ENCODE data around the gene SMTN.
"Not testable (repeated sequence)": the region's sequence is repeated elsewhere in the genome, so short reads cannot be mapped to it uniquely, and the experiment has no call there.

The SMTN gene

DNA sequence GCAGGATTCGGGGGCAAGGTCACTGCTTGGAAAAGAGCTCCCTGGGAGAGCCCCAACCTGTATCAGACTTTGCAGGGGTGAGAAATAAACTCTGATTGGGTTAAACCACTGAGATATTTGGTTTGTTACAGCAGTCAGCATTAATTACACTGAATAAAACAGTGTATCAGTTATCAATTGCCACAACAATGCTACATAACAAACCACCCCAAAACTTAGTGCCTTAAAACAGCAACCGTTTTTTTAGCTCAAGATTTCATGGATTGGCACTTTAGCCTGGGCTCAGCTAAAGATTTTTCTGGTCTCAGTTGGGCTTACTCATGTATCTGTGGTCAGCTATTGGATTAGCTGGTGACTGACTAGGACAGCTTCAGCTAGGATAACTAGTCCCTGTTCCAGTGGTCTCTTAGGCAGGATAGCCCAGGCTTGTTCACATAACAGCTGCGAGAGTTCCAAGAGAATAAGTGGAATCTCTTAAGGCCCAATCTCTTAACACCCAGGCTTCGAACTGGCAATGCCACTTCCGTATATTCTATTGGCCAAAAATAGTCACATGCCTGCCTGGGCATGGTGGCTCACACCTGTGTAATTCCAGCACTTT lies 7.5 kb upstream of the SMTN start:
- DNase-seq: not testable (repeated sequence)

- DNase-seq: no peak
These were observed 5.2 kb upstream of the SMTN start for GRCh38 chr22:31075961-31076360.

- DNase-seq: no peak
These were observed 3.4 kb upstream of the SMTN start for GRCh38 chr22:31077681-31078080.

DNA sequence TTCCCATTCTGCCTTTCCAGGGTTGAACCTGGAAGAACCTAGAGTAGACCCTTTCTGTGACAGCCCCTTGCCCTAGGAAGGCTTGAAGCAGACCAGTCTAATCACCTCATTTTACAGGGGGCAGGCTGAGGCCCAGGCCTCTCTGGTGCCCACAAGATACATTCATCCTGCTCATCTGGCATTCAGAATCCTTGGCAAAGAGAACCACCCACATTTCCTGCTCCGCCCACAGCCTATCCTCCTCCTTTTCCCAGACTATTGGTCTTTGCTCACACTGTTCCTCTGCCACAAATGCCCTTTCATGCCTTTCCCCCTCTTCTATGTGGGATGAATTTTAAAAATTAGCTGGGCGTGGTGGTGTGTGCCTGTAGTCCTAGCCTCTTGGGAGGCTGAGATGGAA lies 2.7 kb upstream of the SMTN start:
- not testable (repeated sequence) for DNase-seq

GRCh38 chr22:31079095-31079642 lies 1.9 kb upstream of the SMTN start:
- no peak for DNase-seq

- DNase-seq: no peak
These were observed 812 bp upstream of the SMTN start for GRCh38 chr22:31080164-31080847.

GRCh38 chr22:31081963-31082605 lies 966 bp downstream of the SMTN start:
- no peak for DNase-seq

GRCh38 chr22:31082606-31083376 lies 1.7 kb downstream of the SMTN start:
- DNase-seq: peak; percentile 33

DNA sequence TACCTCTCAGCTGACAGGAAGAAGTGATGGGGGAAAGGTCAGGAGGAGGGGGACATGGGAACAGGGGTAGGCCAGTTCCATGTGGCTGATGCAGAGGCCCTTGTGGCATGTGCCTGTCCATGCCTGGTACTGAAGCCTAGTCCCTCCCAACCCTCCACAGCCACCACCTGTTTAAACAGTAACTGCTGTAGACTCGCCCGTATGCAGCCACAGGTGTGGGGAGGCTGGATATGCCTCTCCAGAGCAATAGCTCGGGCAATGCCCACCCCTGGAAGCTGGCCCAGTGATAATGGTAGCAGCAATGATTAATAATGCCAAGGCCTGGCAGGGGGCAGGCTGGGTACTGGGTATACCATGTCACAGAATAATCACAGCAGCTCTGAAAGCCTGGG lies 2.3 kb downstream of the SMTN start:
- DNase-seq: no peak

DNA sequence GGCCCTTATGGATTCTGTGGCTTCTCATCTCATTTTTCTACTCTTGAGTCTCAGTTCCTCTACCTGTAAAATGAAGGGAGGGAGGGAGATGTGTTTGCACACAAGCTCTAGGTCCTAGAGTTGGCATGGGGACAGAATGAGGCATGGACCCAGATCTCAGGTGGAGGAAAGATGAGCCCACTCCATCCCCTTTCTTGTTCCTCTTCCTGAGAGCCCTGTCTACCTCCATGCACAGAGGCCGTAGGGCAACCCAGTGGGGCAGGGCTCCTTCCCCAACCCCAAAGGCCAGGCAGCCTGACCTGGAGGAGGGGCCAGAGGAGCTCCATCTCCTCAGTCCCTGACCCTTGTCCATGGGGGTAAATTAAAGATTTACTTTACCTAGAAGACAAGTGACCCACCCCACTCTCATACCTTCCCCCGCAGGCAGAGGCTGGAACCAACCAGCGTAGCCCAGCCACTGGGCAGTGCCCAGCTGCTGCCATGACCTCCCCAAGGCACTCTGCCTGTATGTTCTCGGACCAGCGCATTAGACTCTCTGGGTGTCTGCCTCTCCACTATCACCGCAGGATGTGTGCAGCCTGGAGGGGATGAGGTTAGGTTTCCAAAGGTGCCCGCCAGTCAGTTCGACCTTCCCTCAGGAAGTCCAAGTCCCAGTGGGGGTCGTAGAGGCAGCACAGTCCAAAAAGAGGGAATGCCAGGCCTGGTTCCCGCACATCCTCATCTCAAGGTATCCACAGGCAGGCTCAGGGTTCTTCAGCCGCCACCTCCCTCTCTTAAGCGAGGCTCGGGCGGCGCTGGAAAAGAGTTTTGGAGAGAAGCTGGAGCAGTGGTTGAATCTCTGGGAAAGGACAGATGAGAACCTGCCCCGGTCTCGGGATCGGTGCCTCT lies 3.0 kb downstream of the SMTN start:
- DNase-seq: no peak

GRCh38 chr22:31084811-31085492 lies 3.8 kb downstream of the SMTN start:
- peak; percentile 55 for DNase-seq

GRCh38 chr22:31085493-31085824 lies 4.3 kb downstream of the SMTN start:
- DNase-seq: no peak

DNA sequence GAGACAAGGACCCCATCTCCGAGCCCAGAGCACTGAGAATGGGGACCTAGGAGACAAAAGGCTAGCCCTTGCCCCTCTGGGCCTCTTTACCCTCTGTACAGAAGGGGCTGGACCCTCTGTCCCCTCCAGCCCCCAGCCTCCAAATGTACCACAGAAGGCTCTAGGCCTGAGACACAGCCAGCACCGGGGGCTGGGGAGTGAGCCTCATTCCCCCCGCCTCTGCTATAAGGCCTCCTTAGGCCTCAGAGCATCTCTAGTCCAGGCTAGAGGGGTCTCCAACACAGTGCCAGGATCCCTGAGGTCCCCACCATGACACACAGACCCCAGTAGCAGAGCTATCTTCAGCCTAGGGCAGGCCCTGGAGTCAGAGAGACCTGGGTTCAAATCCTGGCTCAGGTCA lies 4.8 kb downstream of the SMTN start:
- DNase-seq: no peak

- DNase-seq: no peak
These were observed 5.7 kb downstream of the SMTN start for GRCh38 chr22:31086703-31087330.

- no peak for DNase-seq
These were observed 6.7 kb downstream of the SMTN start for GRCh38 chr22:31087744-31088215.

- DNase-seq: no peak
These were observed 7.3 kb downstream of the SMTN start for GRCh38 chr22:31088233-31088986.

DNA sequence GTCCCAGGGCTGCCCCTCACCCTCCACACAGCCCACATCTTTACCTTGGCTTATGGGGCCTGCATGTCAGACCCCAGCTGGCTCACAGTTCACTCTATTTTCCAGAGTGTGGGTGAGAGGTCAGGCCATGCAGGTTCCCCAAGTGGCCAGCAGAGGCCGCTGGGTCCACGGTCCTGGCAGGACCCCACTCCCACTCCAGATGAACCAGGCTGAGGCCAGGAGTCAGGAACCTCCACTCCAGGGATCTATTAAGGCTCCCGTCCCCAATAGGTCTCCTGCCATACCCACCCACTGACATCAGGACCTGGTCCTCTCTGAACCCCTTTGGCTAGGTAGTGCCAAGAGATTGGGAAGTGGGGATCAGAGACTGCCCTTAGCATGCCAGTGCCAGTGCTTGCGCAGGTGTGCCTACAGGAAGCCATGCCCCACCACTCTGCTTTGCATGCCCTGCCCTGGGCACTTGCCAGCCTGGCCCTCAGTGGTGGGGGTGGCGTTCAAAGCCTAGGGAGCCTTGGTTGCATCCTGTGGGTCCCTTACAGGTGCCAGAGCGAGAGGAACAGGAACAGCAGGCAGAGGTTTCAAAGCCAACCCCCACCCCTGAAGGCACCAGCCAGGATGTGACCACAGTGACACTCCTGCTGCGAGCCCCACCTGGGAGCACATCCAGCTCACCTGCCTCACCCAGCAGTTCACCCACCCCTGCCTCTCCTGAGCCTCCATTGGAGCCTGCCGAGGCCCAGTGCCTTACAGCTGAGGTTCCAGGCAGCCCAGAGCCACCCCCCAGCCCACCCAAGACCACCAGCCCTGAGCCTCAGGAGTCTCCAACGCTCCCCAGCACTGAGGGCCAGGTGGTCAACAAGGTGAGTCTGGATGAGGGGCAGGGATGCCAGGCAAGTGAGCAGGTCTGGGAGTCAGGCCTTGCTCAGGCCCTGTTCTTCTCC lies 8.3 kb downstream of the SMTN start:
- DNase-seq: no peak

- no peak for DNase-seq
These were observed 9.3 kb downstream of the SMTN start for GRCh38 chr22:31090217-31091085.
